ENCODE results near the gene ANXA8. TPM values are rescaled to one million over a fixed set of nuclear protein-coding genes. Genes with fewer than 3 reads are reported as not detected.
"Not testable (repeated sequence)": the region's sequence is repeated elsewhere in the genome, so short reads cannot be mapped to it uniquely, and the experiment has no call there.

The ANXA8 gene
- 0.69 and 1.1 TPM in 2 replicates for total RNA-seq (2014; rRNA removed)
- percentile 10 among the genes with signal in this experiment for Bru-seq, nascent RNA
- percentile 7 among the genes with signal in this experiment for BruChase-seq, experiment 1, labeled RNA remaining after a 6-hour chase
- percentile 9 among the genes with signal in this experiment for BruChase-seq, experiment 2, labeled RNA remaining after a 2-hour chase
- long read RNA-seq, partial matches to known transcripts = 0 of 1 reads
- long read RNA-seq, other reads (novel, unspliced or antisense) = 1 of 1 reads

GRCh38 chr10:47483923-47484322 is at the start of gene ANXA8:
Gene ANXA8, minus strand, starts transcription at chr10:47484115. Its CDS starts 182 bp downstream, at chr10:47483933.
- H3K4me1 ChIP-seq (ENCODE audit: insufficient read depth, low read length); POLR2A ChIA-PET (ENCODE audit: unreplicated experiment); H3K4me3 ChIP-seq (ENCODE audit: low read length); H2AFZ ChIP-seq (ENCODE audit: low read length); H4K20me1 ChIP-seq (ENCODE audit: low read length); CTCF ChIA-PET; H3K9ac ChIP-seq (ENCODE audit: low read length); H3F3A ChIP-seq (ENCODE audit: low read length, unreplicated experiment); H3K36me3 ChIP-seq (ENCODE audit: low read depth, low read length); H3K79me2 ChIP-seq (ENCODE audit: low read length); intact Hi-C loops (cut with micrococcal nuclease); H3K27me3 ChIP-seq (ENCODE audit: low read length); DNase-seq; H3K9me3 ChIP-seq (ENCODE audit: low read length); H3K27ac ChIP-seq (ENCODE audit: low read length); BruUV-seq (replicated peaks); H3K4me2 ChIP-seq (ENCODE audit: low read length); H3K9me2 ChIP-seq (replicated peaks; ENCODE audit: low read length); ATAC-seq: not testable (repeated sequence)

- POLR2A ChIA-PET (ENCODE audit: unreplicated experiment); intact Hi-C loops (cut with micrococcal nuclease); CTCF ChIA-PET: not testable (repeated sequence)
Observed at GRCh38 chr10:47523475-47523874, 39.6 kb upstream of the ANXA8 start, which contains the start of gene AGAP9. Gene AGAP9, minus strand, starts transcription at chr10:47523638. Its CDS starts 112 bp downstream, at chr10:47523526.

GRCh38 chr10:47502313-47502712 is 18.4 kb upstream of the ANXA8 start:
- intact Hi-C loops (cut with micrococcal nuclease); H3F3A ChIP-seq (ENCODE audit: low read length, unreplicated experiment); DNase-seq; H3K27me3 ChIP-seq (ENCODE audit: low read length); BruUV-seq (replicated peaks); H3K79me2 ChIP-seq (ENCODE audit: low read length); CTCF ChIA-PET; H4K20me1 ChIP-seq (ENCODE audit: low read length); H3K4me2 ChIP-seq (ENCODE audit: low read length); POLR2A ChIA-PET (ENCODE audit: unreplicated experiment); H3K4me1 ChIP-seq (ENCODE audit: insufficient read depth, low read length); H3K9ac ChIP-seq (ENCODE audit: low read length); H3K27ac ChIP-seq (ENCODE audit: low read length); H3K9me3 ChIP-seq (ENCODE audit: low read length); H3K36me3 ChIP-seq (ENCODE audit: low read depth, low read length); H3K9me2 ChIP-seq (replicated peaks; ENCODE audit: low read length); H3K4me3 ChIP-seq (ENCODE audit: low read length); ATAC-seq; H2AFZ ChIP-seq (ENCODE audit: low read length): not testable (repeated sequence)

More at GRCh38 chr10:47523475-47523874, 39.6 kb upstream of the ANXA8 start, which contains the start of gene AGAP9:
- not testable (repeated sequence) for H3K27ac ChIP-seq (ENCODE audit: low read length); H3K9ac ChIP-seq (ENCODE audit: low read length); H3K4me3 ChIP-seq (ENCODE audit: low read length); H3K4me2 ChIP-seq (ENCODE audit: low read length); ATAC-seq; H3F3A ChIP-seq (ENCODE audit: low read length, unreplicated experiment); H4K20me1 ChIP-seq (ENCODE audit: low read length); DNase-seq; H3K4me1 ChIP-seq (ENCODE audit: insufficient read depth, low read length); H3K27me3 ChIP-seq (ENCODE audit: low read length); H3K36me3 ChIP-seq (ENCODE audit: low read depth, low read length); BruUV-seq (replicated peaks); H3K9me3 ChIP-seq (ENCODE audit: low read length); H3K9me2 ChIP-seq (replicated peaks; ENCODE audit: low read length); H3K79me2 ChIP-seq (ENCODE audit: low read length); H2AFZ ChIP-seq (ENCODE audit: low read length)

GRCh38 chr10:47494226-47494625 is 10.3 kb upstream of the ANXA8 start:
- H3F3A ChIP-seq (ENCODE audit: low read length, unreplicated experiment); H3K9me3 ChIP-seq (ENCODE audit: low read length); H4K20me1 ChIP-seq (ENCODE audit: low read length); ATAC-seq; BruUV-seq (replicated peaks); H3K9me2 ChIP-seq (replicated peaks; ENCODE audit: low read length); intact Hi-C loops (cut with micrococcal nuclease); POLR2A ChIA-PET (ENCODE audit: unreplicated experiment); H3K79me2 ChIP-seq (ENCODE audit: low read length); H3K4me2 ChIP-seq (ENCODE audit: low read length); H3K27ac ChIP-seq (ENCODE audit: low read length); DNase-seq; H3K36me3 ChIP-seq (ENCODE audit: low read depth, low read length); CTCF ChIA-PET; H2AFZ ChIP-seq (ENCODE audit: low read length); H3K27me3 ChIP-seq (ENCODE audit: low read length); H3K4me3 ChIP-seq (ENCODE audit: low read length); H3K4me1 ChIP-seq (ENCODE audit: insufficient read depth, low read length); H3K9ac ChIP-seq (ENCODE audit: low read length): not testable (repeated sequence)

- H3K79me2 ChIP-seq (ENCODE audit: low read length); H3K4me2 ChIP-seq (ENCODE audit: low read length); H3K9me3 ChIP-seq (ENCODE audit: low read length); H3K36me3 ChIP-seq (ENCODE audit: low read depth, low read length); H2AFZ ChIP-seq (ENCODE audit: low read length); ATAC-seq; H4K20me1 ChIP-seq (ENCODE audit: low read length); H3F3A ChIP-seq (ENCODE audit: low read length, unreplicated experiment); H3K9ac ChIP-seq (ENCODE audit: low read length); CTCF ChIA-PET; H3K27me3 ChIP-seq (ENCODE audit: low read length); H3K4me1 ChIP-seq (ENCODE audit: insufficient read depth, low read length); DNase-seq; H3K9me2 ChIP-seq (replicated peaks; ENCODE audit: low read length); intact Hi-C loops (cut with micrococcal nuclease); BruUV-seq (replicated peaks); H3K4me3 ChIP-seq (ENCODE audit: low read length); H3K27ac ChIP-seq (ENCODE audit: low read length); POLR2A ChIA-PET (ENCODE audit: unreplicated experiment): not testable (repeated sequence)
Observed at GRCh38 chr10:47491600-47491999, 7.7 kb upstream of the ANXA8 start, which contains the start of gene FAM25G. Gene FAM25G, minus strand, starts transcription at chr10:47491700. Its CDS starts 26 bp downstream, at chr10:47491674.

- H3K27me3 ChIP-seq (ENCODE audit: low read length); H3K27ac ChIP-seq (ENCODE audit: low read length); H3F3A ChIP-seq (ENCODE audit: low read length, unreplicated experiment); H3K4me2 ChIP-seq (ENCODE audit: low read length); intact Hi-C loops (cut with micrococcal nuclease); H2AFZ ChIP-seq (ENCODE audit: low read length); H3K4me3 ChIP-seq (ENCODE audit: low read length); BruUV-seq (replicated peaks); H4K20me1 ChIP-seq (ENCODE audit: low read length); H3K79me2 ChIP-seq (ENCODE audit: low read length); H3K9me2 ChIP-seq (replicated peaks; ENCODE audit: low read length); CTCF ChIA-PET; H3K36me3 ChIP-seq (ENCODE audit: low read depth, low read length); DNase-seq; ATAC-seq; H3K9me3 ChIP-seq (ENCODE audit: low read length); H3K4me1 ChIP-seq (ENCODE audit: insufficient read depth, low read length); H3K9ac ChIP-seq (ENCODE audit: low read length); POLR2A ChIA-PET (ENCODE audit: unreplicated experiment): not testable (repeated sequence)
Observed at GRCh38 chr10:47489630-47490029, 5.7 kb upstream of the ANXA8 start.

- H3K27me3 ChIP-seq (ENCODE audit: low read length); H3F3A ChIP-seq (ENCODE audit: low read length, unreplicated experiment); H3K4me3 ChIP-seq (ENCODE audit: low read length); H4K20me1 ChIP-seq (ENCODE audit: low read length); ATAC-seq; H3K9me2 ChIP-seq (replicated peaks; ENCODE audit: low read length); H3K9me3 ChIP-seq (ENCODE audit: low read length); POLR2A ChIA-PET (ENCODE audit: unreplicated experiment); H3K4me1 ChIP-seq (ENCODE audit: insufficient read depth, low read length); CTCF ChIA-PET; H3K79me2 ChIP-seq (ENCODE audit: low read length); H3K9ac ChIP-seq (ENCODE audit: low read length); H3K27ac ChIP-seq (ENCODE audit: low read length); H2AFZ ChIP-seq (ENCODE audit: low read length); intact Hi-C loops (cut with micrococcal nuclease); H3K36me3 ChIP-seq (ENCODE audit: low read depth, low read length); H3K4me2 ChIP-seq (ENCODE audit: low read length); BruUV-seq (replicated peaks): not testable (repeated sequence)
- DNase-seq = peak; percentile 13
Observed at GRCh38 chr10:47485943-47486342, 2.0 kb upstream of the ANXA8 start.
